ENCODE data around the gene TIMP3.
"Not testable (repeated sequence)": the region's sequence is repeated elsewhere in the genome, so short reads cannot be mapped to it uniquely, and the experiment has no call there.

The TIMP3 gene

DNA sequence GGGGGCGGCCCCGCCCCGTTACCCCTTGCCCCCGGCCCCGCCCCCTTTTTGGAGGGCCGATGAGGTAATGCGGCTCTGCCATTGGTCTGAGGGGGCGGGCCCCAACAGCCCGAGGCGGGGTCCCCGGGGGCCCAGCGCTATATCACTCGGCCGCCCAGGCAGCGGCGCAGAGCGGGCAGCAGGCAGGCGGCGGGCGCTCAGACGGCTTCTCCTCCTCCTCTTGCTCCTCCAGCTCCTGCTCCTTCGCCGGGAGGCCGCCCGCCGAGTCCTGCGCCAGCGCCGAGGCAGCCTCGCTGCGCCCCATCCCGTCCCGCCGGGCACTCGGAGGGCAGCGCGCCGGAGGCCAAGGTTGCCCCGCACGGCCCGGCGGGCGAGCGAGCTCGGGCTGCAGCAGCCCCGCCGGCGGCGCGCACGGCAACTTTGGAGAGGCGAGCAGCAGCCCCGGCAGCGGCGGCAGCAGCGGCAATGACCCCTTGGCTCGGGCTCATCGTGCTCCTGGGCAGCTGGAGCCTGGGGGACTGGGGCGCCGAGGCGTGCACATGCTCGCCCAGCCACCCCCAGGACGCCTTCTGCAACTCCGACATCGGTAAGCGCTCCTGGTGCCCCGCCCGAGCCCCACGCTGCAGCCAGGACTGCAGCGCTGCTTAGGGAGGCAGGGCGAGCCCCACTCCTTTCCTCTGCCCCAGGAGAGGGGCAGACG lies at the start of gene TIMP3:
Gene TIMP3, plus strand, starts transcription at position 169 of the 700 bp plus-strand sequence. Its CDS starts 297 bp downstream, at position 466.
- no peak for DNase-seq (ENCODE audit: low read depth in 2 of 2)

DNA sequence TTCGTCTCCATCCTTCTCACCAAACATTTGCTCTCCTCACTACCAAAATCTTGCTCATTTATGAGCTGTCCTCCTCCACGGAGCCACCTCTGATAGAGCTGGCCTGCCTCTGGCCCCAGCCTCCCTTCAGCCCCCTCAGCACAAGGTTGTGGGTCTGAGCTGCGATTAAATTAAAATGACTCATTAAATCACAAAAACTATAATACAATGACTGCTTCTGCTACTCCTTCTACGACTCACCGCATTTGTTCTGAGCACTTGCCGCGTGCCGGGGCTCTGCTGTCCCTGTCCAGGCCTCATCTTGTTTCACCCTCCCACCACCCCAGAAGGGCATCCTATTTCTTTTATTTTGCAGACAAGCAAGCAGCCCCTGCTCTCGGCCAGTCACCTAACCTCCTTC lies 49.2 kb upstream of the TIMP3 start:
- DNase-seq (ENCODE audit: low read depth in 2 of 2): no peak

DNA sequence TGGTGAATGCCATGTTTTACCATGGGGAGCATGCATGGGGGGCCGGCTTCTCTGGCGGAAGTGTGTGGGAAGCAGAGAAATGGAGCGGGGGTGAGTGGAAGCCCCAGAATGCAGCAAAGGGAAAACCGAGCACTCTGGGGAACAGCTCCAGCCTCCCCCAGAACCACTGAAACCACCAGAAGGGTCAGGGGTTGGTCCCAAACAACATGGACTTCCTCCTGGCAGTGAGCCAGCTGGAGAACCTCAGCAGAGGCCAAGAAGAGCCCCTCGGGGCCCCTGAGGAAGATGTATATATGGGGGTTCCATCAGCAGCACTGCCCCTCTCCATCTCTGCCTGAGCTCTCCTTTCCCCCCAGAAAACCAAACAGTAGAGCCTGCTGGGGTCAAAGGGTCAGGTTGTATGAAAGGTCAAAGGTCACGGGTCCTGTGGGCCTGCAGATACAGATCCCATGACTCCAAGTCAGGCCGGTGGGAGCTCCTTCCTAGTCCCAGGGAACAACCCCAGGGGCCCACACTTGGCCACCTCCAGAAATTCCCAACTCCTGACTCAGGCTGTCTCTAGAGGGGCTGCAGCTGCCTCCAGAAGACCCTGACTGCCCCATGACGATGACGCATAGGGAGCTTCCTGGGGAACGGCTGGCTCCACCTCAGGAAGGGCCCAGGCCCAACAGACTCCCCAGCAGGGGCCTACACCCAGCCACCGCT lies 48.5 kb upstream of the TIMP3 start:
- no peak for DNase-seq (ENCODE audit: low read depth in 2 of 2)

DNA sequence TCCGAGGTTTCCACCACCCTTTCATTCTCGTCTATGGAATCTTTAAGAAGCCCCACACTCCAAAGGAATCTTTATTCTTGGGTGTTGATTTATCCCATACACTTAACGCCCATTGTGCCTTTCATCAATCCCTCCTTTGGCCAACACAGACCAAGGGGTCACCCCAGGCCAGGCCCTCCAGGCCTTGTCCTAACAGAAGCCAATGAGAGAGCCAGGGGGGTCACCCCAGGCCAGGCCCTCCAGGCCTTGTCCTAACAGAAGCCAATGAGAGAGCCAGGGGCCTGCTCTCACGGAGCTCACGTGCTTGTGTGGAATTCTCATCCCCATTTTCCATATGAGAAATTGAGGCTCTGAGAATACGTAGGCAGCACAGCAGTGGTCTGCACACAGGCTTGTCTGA lies 47.9 kb upstream of the TIMP3 start:
- no peak for DNase-seq (ENCODE audit: low read depth in 2 of 2)

DNA sequence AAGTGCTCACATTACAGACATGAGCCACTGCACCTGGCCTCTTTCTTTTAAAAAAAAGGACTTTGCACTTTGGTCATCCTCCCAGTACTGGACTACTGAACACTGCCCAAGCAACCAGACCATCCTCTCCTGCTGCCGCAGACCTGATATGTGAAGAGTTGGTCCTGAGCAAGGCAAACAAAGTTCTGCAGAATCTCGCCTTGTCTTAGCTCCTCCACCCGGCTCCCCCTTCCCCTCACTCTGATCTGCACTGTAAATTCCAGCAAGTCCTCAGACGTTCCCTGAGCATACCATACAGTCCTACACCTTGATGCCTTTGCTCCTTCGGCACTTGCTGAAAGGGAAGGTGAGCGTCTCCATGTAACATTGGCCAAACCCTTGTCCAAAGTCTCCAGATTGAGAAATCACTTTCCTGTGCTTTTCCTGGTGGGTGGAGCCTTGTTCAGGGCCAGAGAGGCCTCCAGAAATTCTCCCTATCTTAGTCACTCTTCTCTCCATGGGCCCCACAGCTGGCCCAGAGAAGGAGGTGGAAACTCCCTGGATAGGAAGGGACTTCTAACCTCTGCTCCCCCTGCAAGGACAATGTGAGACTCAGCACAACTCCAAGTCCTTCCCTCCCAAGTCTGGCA lies 47.0 kb upstream of the TIMP3 start:
- DNase-seq (ENCODE audit: low read depth in 2 of 2): no peak

DNA sequence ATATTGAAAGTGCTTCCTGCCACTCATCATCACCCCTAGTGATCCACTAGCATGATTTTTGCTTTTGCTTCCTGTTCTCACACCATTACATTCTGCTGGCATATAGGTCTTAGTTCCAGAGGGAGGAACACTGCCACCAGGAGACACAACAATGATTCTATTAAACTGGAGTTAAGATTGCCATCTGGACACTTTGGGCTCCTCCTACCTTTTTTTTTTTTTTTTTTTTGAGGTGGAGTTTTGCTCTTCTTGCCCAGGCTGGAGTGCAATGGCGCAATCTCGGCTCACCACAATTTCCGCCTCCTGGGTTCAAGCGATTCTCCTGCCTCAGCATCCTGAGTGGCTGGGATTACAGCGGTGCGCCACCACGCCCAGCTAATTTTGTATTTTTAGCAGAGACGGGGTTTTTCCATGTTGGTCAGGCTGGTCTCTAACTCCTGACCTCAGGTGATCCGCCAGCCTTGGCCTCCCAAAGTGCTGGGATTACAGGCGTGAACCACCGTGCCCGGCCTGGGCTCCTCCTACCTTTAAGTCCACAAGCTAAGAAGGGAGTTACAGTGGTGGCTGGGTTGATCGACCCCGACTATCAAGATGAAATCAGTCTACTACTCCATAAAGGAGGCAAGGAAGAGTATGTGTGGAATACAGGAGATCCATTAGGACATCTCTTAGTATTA lies 44.3 kb upstream of the TIMP3 start:
- DNase-seq (ENCODE audit: low read depth in 2 of 2): not testable (repeated sequence)

DNA sequence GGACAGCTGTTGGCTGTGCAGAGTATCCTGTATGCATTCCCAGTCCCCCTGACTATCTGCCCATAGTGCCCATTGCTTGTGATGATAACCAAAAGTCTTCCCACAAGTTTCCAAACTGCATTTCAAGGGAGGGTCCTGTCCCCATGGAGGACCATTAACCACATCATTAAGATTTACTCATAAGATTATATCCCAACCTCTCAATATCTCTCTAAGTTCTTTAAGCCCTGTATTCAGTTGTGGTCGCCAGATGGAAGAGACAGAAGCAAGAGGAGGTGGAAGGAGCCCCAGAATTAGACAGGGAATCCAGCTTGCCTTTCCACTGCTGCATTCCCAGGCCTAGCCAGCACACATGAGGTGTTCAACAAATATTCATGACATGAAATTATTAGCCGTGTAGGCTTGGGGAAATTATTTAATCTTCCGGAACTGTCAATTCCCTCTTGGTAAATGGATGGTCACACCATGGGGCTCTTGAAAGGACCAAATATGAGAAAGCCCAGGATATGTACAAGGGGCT lies 42.6 kb upstream of the TIMP3 start:
- no peak for DNase-seq (ENCODE audit: low read depth in 2 of 2)

DNA sequence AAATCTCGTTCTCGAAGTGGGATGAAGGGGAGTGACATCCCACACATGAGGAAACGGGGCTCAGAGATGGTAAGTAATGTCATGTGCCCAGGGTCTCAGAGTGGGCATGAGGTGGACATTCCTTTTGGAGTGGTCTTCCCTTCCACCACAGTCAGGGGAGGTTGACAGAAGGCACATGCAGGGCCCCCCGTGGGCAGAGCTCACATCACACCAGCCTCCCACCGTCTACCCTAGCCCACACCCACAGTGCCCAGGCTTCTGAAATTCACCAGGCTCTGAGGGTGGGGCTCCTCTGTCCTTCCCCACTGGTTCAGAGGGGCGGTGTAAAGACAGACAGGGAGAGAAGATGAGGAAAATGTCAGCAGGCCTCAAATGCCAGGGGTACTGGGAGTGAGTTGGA lies 41.1 kb upstream of the TIMP3 start:
- no peak for DNase-seq (ENCODE audit: low read depth in 2 of 2)

DNA sequence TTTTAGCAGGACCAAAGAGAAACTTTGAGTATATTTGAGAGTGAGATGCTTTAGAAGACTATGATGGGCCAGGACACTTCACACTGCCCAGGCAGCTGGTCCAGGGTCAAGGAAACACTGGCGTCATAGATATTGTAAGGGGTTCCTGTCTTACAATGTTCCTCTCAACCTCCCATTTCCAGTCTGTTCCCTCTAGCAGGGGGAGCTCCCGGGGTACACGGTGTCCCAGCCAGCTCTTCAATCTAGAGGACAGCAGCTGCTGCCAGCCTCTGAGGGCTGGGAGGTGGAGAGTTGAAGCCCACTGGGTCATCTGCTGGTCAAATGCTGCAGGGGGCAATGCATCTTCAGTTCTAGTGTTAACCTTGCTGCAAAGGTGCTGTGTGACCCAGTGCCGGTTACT lies 40.7 kb upstream of the TIMP3 start:
- no peak for DNase-seq (ENCODE audit: low read depth in 2 of 2)

DNA sequence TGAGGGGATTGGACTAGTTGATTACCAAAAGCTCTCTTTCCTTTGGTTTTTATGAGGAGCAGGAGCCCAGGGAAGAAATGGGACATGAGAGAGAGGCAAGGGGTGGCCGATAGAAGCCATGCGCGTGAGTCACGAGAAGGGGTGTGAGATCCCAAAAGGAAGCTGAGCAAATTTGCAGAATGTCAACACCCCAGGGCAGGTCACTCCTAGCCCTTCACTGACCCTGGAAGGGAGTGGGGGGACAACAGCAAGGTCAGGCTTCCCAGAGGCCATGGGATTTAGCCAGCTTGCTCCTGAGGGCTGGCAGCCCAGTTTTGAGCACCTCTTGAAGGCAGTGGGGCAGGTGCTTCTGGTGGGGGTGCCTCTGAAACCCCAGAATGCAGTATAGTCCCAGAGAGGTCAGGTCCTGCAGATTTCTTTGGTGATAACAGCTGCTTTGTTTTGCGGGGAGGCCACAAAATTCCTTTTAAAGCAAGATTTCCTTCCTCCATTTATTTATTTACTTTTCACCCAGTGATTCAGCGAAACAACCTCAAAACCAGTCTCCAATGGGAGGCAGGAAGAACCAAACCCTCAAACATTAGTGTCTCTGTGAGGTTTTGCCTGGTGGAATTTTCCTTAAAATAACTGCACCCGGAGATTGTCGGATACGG lies 40.1 kb upstream of the TIMP3 start:
- no peak for DNase-seq (ENCODE audit: low read depth in 2 of 2)

DNA sequence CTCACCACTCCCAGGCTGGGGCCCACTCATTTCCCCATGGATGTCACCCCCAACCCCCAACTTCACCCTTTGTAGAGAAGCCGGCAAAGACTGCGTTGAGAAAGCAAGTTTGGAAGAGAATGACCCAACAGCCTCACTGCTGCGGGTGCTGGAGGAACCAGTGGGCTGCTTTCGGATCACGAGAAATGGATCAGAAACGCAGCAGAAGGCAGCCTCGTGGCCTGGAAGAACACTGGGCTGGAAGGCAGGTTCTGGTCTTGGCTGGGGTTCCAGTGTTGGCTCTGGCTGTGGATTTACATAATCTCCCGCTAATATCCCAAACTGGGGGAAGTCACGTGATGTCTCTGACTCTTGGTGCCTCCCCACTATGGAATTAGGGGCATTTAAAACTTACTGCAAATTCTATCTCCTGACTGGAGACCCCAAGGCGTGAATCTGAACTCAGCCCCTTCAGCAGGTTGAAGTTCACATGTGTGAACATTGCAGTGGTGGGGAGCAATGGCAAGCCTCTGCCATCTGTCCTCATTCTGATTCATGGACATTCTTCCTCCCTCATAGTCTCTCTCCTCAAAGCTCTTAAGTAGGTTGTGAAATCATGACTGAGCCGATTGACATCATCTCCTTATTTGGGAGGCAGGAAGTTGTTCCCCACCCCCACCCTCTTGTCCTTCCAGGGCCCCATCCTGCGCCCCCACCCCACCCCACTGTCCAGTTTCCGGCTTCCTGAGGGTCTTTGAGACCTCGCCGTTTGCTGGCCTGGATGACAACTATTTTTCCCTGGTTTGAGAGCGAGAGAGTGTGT lies 37.0 kb upstream of the TIMP3 start:
- no peak for DNase-seq (ENCODE audit: low read depth in 2 of 2)

DNA sequence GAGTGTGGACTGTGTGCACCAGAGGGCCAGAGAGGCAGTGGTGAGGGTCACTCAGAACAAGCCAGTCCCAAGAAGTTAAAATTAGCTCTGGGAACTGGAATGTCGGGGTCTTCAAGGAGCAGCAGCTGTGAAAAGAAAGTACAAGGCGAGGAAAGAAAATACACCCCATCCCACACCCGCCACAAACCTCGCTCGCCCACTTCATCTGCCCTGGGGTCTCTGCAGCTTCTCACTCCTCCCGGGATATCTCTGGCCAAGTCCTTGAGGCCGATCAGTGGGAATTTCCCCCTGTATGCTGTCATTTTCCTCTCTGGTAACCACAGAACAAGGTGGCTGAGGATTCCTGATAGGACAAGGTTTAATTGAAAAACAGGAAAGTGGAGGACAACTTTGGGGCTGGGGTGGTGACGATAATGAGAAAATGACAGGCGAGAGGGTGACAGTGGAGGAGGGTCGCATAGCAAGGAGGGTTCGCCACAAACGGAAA lies 36.3 kb upstream of the TIMP3 start:
- DNase-seq (ENCODE audit: low read depth in 2 of 2): no peak

DNA sequence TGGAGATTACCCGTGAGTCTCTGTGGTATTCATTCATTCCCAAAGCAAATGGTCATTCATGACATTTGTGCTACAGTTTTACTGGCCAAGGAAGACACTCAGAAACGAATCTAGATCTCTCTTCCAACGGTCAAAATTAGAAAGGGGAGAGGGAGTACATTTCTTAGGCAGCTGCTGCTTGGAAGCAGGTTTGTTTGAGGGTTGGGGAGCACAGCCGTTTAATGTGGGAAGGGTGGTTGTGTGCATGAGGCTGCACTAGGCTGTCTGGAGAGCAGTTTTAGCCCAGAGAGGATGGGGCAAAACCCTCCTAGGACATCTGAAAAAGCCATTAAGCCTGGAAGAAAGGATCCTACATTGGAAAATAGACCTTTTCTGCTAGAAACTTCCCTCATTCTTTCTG lies 29.7 kb upstream of the TIMP3 start:
- DNase-seq (ENCODE audit: low read depth in 2 of 2): no peak

DNA sequence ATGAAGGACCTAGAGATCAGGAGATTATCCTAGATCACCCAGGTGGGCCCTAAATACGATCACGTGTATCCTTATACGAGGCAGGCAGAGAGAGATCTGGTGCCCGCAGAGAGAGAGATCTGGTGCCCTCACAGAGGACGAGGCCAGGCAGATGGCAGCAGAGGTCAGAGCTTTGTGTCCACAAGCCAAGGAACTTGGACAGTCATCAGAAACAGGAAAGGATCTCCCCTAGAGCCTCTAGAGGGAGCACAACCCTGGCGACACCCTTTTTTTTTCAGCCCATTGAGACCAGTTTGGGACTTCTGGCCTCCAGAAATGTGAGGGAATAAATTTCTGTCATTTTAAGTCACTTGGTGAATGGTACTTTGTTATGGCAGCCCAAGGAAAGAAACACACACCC lies 25.5 kb upstream of the TIMP3 start:
- DNase-seq (ENCODE audit: low read depth in 2 of 2): no peak

DNA sequence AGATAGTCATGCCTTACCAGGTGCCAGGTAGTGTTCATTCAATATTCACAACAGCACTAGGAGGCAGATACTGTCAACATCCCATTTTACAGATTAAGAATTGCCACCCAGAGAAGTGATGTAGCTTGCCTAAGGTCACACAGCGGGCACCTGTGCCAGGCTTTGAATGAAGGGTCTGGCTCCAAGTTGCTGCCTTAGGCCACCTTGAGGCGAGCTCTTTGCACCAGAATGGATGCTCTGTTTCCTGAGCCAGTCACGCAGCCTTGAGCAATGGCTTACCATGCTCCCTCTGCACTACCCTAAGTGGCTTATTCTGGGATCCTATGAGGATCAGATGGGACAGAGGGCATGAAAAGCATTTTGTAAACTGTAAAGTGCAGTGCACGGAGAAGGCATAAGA lies 25.1 kb upstream of the TIMP3 start:
- DNase-seq (ENCODE audit: low read depth in 2 of 2): no peak

DNA sequence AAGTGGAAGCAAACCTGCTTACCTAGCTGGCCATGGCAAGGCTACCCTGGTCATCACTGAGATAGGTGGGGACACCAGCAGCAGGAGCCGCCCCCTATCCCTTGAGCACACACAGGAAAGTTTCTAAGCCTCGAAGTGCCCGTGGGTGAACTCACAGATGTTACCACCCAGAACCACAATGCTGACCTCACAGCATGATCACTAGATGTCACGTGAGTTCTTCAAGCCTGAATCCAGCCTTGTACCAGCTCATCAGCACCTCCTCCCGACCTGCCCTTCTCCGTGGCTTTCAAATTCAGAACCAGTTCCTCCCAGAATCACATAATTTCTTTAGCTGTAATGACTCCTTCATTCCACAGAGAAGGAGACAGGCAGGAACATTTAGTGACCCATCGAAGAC lies 24.7 kb upstream of the TIMP3 start:
- no peak for DNase-seq (ENCODE audit: low read depth in 2 of 2)

DNA sequence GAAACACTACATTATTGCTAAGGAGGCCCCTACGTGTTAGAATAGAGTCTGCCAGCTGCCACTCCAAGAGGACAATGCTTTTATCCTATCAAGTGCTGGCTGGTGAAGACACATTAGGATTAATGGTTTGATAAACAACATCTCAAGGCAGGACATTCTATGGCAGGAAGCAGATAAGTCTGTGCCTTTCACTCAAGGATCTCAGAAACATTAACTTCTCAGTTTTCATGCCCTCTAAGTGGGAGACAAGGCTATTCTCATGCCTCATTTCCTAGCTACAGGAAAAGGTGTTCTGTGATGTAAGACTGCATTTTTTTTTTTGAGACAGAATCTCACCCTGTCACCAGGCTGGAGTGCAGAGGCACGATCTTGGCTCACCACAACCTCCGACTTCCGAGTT lies 23.5 kb upstream of the TIMP3 start:
- no peak for DNase-seq (ENCODE audit: low read depth in 2 of 2)

DNA sequence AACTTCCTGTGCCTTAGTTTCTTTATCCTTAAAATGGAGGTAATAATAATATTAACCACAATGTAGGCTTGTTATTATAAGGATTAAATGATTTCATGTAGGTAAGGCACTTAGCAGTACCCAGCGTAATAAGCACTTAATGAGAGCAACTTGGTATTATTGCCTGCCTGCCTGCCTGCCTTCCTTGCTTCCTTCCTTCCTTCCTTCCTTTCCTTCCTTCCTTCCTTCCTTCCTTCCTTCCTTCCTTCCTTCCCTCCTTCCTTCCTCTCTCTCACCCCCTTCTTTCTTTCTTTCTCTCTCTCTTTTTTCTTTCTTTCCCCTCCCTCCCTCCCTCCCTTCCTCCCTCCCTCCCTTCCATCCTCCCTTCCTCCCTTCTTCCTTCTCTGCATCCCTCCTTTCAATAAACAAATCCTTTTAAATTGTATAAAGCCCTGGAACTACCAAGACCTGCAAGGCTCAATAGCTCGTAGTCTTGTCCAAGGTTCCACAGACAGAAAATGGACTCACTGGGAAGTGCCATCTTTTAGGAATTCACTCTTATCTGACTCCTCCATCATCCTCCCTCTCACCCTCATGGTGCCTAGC lies 20.7 kb upstream of the TIMP3 start:
- DNase-seq (ENCODE audit: low read depth in 2 of 2): no peak

DNA sequence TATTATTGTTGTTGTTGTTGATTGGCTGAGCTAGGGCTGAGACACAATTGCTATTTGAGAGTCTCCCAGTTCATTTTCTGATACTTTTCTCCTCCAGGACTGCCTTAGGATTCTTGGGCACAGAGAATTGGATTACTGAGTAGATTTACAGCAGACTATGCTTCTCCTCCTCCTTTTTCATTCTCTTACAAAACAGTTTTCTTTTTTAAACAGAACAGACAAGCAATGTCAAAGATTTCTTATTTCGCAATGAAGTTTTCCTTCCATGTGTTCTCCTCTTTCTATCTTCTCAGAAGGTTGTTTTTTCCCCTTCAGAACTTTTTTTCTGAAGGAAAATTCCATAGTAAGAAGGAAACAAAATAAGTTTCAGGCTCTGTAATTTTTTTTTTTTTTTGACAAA lies 19.8 kb upstream of the TIMP3 start:
- no peak for DNase-seq (ENCODE audit: low read depth in 2 of 2)

DNA sequence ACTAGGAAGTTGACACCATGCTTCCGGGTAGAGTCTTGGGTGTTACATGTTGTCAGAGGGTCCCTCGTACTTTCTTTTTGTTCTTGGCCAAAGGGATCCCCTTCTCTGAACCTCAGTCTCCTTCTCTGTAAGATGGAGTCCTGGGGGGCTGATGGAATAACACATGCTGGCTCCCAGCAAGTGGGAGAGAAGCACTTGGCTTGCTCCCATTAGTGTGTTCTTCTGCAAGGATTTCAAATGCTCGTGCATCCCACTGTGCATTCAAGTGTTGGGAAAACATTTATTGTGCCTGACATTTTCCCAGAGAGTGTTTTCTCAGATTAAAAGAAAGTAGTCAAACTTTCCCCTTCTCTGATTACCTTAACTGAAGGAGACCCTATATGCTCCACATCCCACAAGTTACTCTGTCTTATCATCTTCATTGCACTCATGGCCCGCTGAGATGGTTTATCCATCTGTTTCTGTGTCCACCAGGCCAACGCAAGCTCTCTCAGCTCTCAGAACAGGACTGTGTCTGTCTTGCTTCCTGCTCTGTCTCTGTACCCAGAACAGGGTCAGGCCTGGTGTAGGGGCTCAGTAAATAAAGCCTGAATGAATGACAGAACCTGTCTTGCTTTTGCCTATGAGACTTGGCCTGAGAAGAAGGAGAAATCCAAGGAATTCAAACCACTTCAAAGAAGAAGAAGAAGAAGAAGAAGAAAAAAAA lies 16.0 kb upstream of the TIMP3 start:
- no peak for DNase-seq (ENCODE audit: low read depth in 2 of 2)
